GM19372 (cell line): ENCODE results near the gene NPM3.

Experiments
- ATAC-seq: cut with Tn5 transposase; IDR thresholded peaks from one replicate; pipeline ENCODE4 v1.9.1; 2021; ENCODE audit warnings: mild to moderate bottlenecking, low read depth, moderate library complexity; ENCODE audit not compliant: unreplicated experiment

NPM3 gene

DNA sequence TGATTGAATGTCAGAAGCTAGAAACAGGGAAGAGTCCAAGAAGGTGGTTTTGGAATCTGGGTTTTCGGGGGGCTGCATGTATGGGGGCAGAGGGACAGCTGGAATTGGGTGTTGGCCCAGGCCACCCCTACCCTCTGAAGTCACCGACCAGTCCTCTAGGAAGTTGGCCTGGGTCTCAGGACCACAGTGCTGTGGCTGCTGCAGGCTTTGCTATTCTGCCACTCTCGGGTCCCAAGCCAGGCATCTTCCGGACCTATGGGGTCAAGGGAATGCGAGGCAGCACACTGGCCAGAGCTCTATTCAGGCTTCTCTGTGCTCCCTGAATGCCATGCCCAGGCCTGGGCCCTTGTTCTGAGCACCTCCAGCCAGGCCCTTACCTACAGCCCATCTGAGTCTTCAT, 20.5 kb downstream of the NPM3 start:
- no peak for ATAC-seq

DNA sequence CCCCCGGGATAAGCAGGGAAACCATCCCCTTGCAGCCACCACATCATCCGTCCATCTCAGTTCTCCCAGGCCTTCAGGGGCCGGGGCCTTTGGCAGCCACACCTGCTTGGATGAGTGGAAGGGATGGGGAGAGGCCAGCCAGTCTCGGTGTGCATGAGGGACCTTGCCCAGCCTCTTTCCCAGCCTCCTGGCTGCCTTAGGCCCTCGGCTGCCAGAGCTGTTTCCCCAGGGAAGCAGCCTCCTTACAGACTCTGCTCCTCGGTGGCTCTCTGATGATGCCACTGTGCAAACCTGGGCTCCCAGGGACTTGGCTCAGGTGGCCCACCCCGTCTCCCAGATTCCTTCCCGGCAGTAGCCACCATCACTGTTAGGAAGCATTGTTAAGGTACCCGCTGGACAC, 22.0 kb downstream of the NPM3 start:
- ATAC-seq, result no peak

DNA sequence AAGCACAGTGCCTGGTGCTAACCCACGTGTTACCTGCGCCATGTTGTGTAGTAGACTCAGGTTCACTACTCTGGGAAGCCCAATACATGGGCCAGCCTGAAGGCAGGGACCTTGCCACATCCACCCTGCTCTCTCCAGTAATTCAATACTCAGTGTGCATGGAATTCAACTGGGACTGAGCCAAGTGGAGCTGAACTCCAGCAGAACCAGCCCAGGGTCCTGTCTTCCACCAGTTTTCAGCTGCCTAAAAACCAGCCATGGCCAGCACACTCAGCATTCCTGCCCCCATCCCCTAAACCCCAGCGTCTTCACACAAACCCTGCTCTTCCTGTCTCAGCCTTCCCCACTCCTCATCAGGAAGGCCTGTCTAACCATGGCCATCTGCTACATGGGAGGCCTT, 22.7 kb downstream of the NPM3 start:
- no peak for ATAC-seq

DNA sequence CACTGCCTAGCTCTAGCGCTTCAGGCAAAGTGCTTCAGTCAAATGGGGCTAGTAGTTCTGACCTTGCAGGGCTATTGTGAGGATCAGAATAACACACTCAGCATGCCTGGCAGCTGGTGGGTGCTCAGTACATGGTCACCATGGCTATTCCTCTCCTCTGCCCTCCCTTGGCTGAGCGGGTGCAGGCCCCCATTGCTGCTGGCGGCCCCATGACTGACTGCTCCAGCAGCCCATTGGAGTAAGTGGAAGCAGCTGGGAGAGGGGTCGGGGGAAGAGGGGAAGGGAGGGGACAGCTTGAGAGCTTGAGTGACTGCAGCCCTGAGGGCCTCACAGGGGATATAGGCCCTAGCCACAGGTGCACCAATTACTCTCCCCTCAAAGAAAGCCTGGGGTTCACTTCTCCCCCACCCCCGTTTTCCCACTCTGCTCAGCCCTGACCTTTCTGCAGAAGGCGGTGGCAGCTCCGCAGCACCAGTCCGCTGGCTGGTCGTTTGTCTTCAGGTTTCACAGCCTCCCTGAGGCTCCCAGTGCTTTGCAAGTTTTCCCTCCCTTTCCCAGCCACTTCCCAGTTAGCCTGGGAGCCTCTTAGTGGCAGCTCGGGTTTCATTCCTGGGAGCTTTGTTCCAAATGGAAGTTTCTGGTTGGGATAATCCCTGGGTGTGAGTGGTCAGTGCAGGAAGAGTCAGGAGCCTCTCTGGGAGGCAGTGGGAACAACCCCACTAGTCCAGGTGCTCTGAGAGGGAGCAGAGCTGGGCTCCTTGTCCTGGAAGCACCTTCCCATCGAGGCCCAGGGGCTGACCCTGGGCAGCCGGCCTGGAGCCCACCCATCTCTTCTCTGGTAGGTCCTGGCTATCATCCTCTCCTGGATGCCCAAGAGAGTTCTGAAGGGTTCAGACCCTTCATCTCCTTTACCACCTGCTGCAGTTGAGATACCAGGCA, 23.7 kb downstream of the NPM3 start:
- ATAC-seq, result no peak

DNA sequence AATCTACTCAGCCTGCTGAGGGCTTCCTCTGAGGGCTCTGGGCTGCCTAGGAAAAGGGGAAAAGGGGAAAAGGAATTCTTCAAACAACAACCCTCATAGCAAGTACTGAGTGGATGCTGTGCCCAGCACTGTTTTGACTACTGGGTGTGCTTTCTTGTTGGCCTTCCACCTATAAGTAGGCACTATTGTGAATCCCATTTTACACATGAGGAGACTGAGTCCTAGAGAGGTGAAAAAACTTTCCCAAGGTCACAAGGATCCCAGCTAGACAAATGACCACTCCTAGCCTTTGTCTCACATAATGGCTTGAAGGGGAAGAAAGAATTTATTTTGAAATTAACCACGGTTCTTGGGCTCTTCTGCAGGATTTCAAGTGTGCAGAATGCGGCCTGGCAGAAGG, 24.4 kb downstream of the NPM3 start:
- ATAC-seq, result no peak

DNA sequence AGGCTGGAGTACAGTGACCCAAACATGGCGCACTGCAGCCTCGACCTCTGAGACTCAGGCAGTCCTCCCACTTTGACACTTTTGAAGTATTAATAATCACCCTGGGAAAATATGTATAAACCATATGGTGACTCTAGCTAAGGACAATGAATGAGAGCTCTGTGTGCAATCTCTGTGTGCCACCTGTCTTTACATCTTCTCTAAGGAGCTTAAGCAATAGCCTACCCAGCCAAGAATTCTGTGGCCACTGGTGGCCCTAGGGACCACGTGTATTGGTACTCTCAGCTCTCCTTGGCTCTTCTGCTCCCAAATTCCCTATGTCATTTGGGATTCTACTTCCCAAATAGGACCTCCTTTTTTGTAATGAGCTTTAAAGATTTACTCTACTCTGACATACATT, 31.0 kb downstream of the NPM3 start:
- no peak for ATAC-seq

DNA sequence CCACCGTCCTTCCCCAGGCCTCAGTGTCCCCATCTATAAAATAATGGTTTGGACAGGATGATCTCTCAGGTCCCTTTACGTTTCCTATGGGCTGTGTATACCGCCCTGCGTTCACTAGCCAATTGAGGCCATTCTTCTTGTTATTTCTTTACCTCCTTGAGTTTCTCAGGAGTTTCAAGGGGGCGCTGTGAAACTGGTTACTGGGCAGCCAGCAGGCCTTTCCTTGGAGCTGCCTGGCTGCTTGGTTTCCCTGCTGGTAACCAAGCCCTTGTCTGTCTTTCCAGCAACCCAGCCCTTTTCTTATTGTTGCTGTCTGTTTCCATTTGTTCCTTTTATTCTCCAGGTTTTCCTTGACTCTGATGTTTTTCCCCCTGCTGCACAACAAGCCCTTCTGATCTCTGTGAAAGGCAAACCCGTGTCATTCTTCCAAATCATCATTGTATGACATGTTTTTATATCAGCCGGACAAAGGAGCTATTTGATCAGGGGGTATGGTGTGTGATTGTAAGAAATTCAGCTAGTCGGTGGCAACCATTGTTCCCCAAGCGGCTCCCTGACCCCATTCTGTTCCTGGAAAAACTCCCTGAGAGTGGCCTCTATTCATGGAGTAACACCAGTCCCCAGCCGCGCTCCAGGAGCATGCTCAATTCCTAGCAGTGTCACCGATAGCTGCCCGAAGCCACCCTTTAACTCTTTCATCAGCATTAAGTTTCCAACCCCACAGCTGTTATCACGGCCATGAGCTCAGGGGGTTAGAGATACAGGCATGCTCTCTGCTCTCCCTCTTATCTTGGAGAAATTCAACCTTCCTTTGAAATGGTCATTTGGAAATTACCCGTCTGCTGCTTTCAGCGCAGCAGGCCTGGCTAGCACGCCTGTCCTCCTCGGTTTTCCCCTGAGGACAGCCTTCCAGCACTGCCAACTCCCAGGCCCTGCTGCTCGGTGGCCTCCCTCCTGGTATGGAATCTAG, 33.9 kb downstream of the NPM3 start:
- ATAC-seq, result no peak

DNA sequence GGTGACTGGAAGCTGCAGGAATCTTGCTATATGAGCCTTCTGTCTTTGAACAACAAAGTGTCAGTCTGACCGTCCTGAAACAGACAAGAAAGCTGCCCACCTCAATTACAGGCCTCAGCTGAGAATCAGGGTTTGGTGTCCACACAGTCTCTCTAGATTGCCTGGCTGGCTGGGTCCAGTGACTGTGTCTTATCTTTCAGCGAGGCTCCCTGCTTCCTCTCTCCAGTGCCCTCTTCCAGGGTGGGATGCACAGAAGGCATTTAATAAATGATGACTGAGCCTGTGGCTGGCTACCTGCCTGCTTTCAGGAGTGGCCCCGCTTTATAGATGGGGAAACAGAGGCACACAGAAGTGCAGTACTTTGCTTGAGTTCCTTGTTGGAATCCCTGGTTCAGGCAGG, 34.8 kb downstream of the NPM3 start:
- ATAC-seq, result no peak

DNA sequence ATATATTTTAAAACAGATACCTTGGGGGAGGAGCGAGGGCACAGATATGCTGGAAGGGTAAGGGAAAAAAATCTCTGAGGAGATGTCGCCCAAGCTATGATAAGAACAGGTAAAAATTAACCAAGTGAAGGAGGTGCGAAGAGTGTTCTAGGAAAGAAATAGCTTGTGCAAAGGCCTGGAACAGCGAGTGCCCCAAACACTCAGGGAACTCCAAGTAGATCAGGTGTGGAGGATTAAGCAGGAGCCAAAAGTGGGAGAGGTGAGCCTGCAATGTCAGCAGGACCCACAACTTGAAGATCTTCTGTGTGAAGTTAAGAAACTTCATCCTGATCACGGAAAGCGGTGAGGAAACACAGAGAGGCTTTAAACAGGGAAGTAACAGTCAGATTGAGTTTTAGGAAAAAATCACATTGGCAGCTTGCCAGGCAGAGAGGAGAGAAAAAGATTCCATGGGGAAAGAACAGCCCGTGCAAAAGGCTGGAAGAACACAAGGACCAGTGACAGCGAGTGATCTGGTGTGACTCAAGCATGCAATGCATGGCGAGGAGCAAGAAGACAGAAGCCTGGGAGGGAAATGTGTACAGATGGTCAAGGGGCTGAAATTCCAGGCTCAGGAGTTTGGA, 38.1 kb downstream of the NPM3 start:
- no peak for ATAC-seq

DNA sequence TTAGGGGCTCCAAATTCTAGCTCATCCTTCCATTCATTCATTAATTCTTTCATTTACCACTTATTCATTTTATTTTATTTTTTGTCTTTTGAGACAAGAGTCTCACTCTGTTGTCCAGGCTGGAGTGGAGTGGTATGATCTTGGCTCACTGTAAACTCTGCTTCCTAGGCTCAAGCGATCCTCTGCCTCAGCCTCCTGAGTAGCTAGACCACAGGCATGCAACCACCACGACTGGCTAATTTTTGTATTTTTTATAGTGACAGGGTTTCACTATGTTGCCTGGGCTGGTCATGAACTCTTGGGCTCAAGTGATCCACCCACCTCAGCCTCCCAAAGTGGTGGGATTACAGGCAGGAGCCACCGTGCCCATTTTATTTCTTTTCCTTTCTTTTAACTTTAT, 39.0 kb downstream of the NPM3 start:
- no peak for ATAC-seq

DNA sequence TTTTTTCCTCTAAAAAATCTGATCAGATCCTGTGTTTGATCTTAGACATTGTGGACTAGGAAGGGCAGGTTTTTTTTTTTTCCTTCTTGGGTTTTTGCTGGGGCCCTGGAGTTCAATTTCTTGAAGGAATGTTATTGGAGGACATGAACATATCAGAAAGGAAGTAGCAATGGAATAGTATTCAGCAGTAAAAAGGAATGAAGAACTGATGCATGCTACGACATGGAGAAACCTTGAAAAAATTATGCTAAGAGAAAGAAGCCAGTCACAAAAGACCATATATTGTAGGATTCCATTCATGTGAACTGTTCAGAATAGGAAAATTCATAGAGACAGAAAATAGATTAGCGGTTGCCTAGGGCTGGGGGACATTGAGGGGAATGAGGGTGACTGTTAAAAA, 41.3 kb downstream of the NPM3 start:
- no peak for ATAC-seq

DNA sequence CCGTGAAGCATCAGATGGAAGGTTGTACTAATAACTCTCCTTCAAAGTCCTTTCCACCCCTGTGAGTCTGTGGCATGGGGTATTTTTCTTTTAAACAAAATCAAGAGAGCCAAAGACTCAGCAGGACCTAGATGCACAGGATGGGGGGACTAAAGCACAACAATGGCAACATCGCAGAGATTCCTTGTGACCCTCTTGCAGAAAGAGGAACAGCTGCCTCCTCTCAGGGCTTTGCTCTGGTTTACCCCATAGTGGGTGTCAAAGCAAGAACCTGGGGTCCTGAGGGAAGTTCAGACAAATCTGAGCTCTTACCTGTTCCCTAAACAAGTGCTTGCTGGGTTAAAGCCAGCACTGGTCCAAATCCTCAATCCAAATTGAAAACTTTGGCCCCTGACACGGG, 46.6 kb downstream of the NPM3 start:
- ATAC-seq, result no peak

DNA sequence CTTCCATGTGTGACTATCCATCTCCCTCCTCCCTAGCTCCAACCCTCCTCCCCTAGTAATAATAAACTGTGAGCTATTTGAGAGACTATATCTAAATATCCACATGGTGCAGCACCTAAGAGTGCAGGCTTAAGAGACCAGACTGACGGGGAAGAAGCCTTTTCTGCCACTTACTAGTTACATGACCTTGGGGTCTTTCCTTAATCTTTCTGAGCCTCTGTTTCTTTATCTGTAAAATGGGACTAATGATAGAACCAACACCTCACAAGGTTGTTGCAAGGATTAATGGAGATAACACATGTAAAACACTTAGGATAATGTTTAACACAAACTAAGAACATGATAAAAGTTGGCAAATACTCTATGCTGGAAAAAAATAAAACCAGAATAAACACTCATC, 51.1 kb downstream of the NPM3 start:
- no peak for ATAC-seq
